GM23338 (cell line): ENCODE measurements around the gene ABL1. TPM values are rescaled to one million over a fixed set of nuclear protein-coding genes. Genes with fewer than 3 reads are reported as not detected.

Experiments used
- ATAC-seq: fragments of 200-7000 bp; cut with Tn5 transposase; 3 replicates; pipeline ENCODE4 v1.9.1; 2020
- DNase-seq: peaks from one replicate; pipeline ENCODE4 v3.0.0-alpha.2; 2015; ENCODE audit warnings: low spot score
- H2AFZ ChIP-seq: fragments of 200-600 bp; sonication (generic); 2 replicates; pipeline ENCODE4 v1.8.0; 2016; ENCODE audit warnings: antibody characterized with exemption, mild to moderate bottlenecking, moderate library complexity
- H3F3A ChIP-seq: fragments of 200-600 bp; sonication (generic); replicated peaks from 2 replicates; pipeline ENCODE4 v1.8.0; 2017; ENCODE audit warnings: antibody characterized with exemption, mixed run types, low read depth
- H3K27ac ChIP-seq: fragments of 200-600 bp; sonication (generic); 2 replicates; pipeline ENCODE4 v1.6.1; 2016; ENCODE audit warnings: low read depth
- H3K27me3 ChIP-seq: fragments of 200-600 bp; sonication (generic); 2 replicates; pipeline ENCODE4 v1.8.0; 2016; ENCODE audit warnings: mild to moderate bottlenecking, mixed run types, moderate library complexity; ENCODE audit not compliant: insufficient read depth
- H3K36me3 ChIP-seq: fragments of 200-600 bp; sonication (generic); 2 replicates; pipeline ENCODE4 v1.8.0; 2016; ENCODE audit warnings: mild to moderate bottlenecking; ENCODE audit not compliant: insufficient read depth
- H3K4me1 ChIP-seq: fragments of 200-600 bp; sonication (generic); 2 replicates; pipeline ENCODE4 v1.8.0; 2016; ENCODE audit warnings: mild to moderate bottlenecking, moderate library complexity; ENCODE audit not compliant: insufficient read depth
- H3K4me2 ChIP-seq: fragments of 200-600 bp; sonication (generic); 2 replicates; pipeline ENCODE4 v1.7.1; 2017; ENCODE audit warnings: mixed run types
- H3K4me3 ChIP-seq: fragments of 200-600 bp; sonication (generic); 2 replicates; pipeline ENCODE4 v1.6.1; 2016; ENCODE audit warnings: mixed run types
- H3K79me2 ChIP-seq: fragments of 200-600 bp; sonication (generic); replicated peaks from 2 replicates; pipeline ENCODE4 v1.8.0; 2017; ENCODE audit warnings: mild to moderate bottlenecking; ENCODE audit not compliant: insufficient read depth
- H3K9me2 ChIP-seq: fragments of 200-600 bp; sonication (generic); 2 replicates; pipeline ENCODE4 v1.8.0; 2017; ENCODE audit not compliant: insufficient read depth
- H4K20me1 ChIP-seq: fragments of 200-600 bp; sonication (generic); replicated peaks from 2 replicates; pipeline ENCODE4 v1.8.0; 2017; ENCODE audit warnings: mild to moderate bottlenecking; ENCODE audit not compliant: insufficient read depth
- H3K27ac Mint-ChIP-seq: 2 replicates; pipeline ENCODE4 v1.8.0; 2020; ENCODE audit warnings: inconsistent platforms, mild to moderate bottlenecking, moderate library complexity, mixed read lengths
- H3K27me3 Mint-ChIP-seq: 3 replicates; pipeline ENCODE4 v1.8.0; 2022; ENCODE audit warnings: low read depth, mild to moderate bottlenecking, moderate library complexity, mixed read lengths, inconsistent platforms; ENCODE audit not compliant: insufficient read depth, poor library complexity
- H3K36me3 Mint-ChIP-seq: 3 replicates; pipeline ENCODE4 v1.8.0; 2021; ENCODE audit warnings: low read depth, mild to moderate bottlenecking, inconsistent platforms, moderate library complexity, mixed read lengths
- H3K4me1 Mint-ChIP-seq: 3 replicates; pipeline ENCODE4 v1.8.0; 2020; ENCODE audit warnings: mild to moderate bottlenecking, inconsistent platforms, mixed read lengths
- H3K4me3 Mint-ChIP-seq: 3 replicates; pipeline ENCODE4 v1.8.0; 2021; ENCODE audit warnings: moderate library complexity, mild to moderate bottlenecking, inconsistent platforms, mixed read lengths
- H3K9me3 Mint-ChIP-seq: 3 replicates; pipeline ENCODE4 v1.8.0; 2020; ENCODE audit warnings: moderate library complexity, mild to moderate bottlenecking, inconsistent platforms, mixed read lengths
- CREB1 ChIP-seq: fragments of 250-450 bp; sonication (Bioruptor Pico); IDR thresholded peaks from 2 replicates; pipeline ENCODE4 v1.5.0; 2020; ENCODE audit warnings: low read depth, mild to moderate bottlenecking, moderate library complexity
- CTCF ChIP-seq, 2 experiments: fragments of 200-600 bp in 1 of 2; sonication (generic) in 1 of 2; conservative IDR thresholded peaks; 2 replicates each; pipeline versions ENCODE4 v1.5.1 to v1.6.1; 2016 to 2017; ENCODE audit warnings: antibody characterized with exemption in 2 of 2, low read depth in 2 of 2, mild to moderate bottlenecking in 2 of 2, moderate library complexity in 1 of 2
- EZH2 ChIP-seq: fragments of 200-600 bp; sonication (generic); IDR thresholded peaks from one replicate; pipeline ENCODE4 v1.8.0; 2017; ENCODE audit warnings: antibody characterized with exemption, mild to moderate bottlenecking, low read depth; ENCODE audit not compliant: unreplicated experiment
- EZH2phosphoT487 ChIP-seq: fragments of 200-600 bp; sonication (generic); IDR thresholded peaks from one replicate; pipeline ENCODE4 v1.8.1; 2018; ENCODE audit warnings: antibody characterized with exemption; ENCODE audit not compliant: unreplicated experiment
- JUNB ChIP-seq: IDR thresholded peaks from one replicate; pipeline ENCODE4 v1.6.1; 2016; ENCODE audit warnings: antibody characterized with exemption; ENCODE audit not compliant: unreplicated experiment
- NANOG ChIP-seq: IDR thresholded peaks from 2 replicates; pipeline ENCODE4 v1.6.1; 2016; ENCODE audit warnings: antibody characterized with exemption, borderline replicate concordance
- POLR2AphosphoS5 ChIP-seq: IDR thresholded peaks from 2 replicates; pipeline ENCODE4 v1.6.1; 2016; ENCODE audit warnings: antibody characterized with exemption, low read depth
- REST ChIP-seq: IDR thresholded peaks from one replicate; pipeline ENCODE4 v1.6.1; 2018; ENCODE audit warnings: antibody characterized with exemption; ENCODE audit not compliant: unreplicated experiment
- STAT1 ChIP-seq: IDR thresholded peaks from one replicate; pipeline ENCODE4 v1.6.1; 2016; ENCODE audit warnings: antibody characterized with exemption; ENCODE audit not compliant: unreplicated experiment
- ZNF114 ChIP-seq: fragments of 250-450 bp; sonication (Bioruptor Pico); IDR thresholded peaks from 2 replicates; pipeline ENCODE4 v1.5.0; 2020; ENCODE audit warnings: mild to moderate bottlenecking, moderate library complexity
- ZNF331 ChIP-seq: fragments of 250-450 bp; sonication (Bioruptor Pico); IDR thresholded peaks from 2 replicates; pipeline ENCODE4 v1.5.0; 2020; ENCODE audit warnings: low read depth, mild to moderate bottlenecking, moderate library complexity
- ZNF462 ChIP-seq: fragments of 250-450 bp; sonication (Bioruptor Pico); IDR thresholded peaks from 2 replicates; pipeline ENCODE4 v1.5.0; 2020; ENCODE audit warnings: mild to moderate bottlenecking, moderate library complexity
- polyA plus RNA-seq: library from polyadenylated mRNA; unstranded; fragments of >200 nt; fragmentation: Nextera tagmentation; extraction: Ambion mirVana; gene quantifications from 2 replicates; pipeline ENCODE4 v1.2.1, GENCODE V29; 2016
- total RNA-seq: library from RNA; depleted of rRNA; stranded (reverse); fragments of >200 nt; shearing (Covaris generic); gene quantifications from 2 replicates; pipeline ENCODE4 v1.2.3, GENCODE V29; 2014
- TF ChIP-seq, protein P1 (sequence below): IDR thresholded peaks from 2 replicates; pipeline ENCODE4 v1.6.1; 2016; ENCODE audit warnings: antibody characterized with exemption

ABL1 gene
- total and polyA plus RNA-seq, 2 experiments from 2014 or later: 20.7 to 85.1 TPM

DNA sequence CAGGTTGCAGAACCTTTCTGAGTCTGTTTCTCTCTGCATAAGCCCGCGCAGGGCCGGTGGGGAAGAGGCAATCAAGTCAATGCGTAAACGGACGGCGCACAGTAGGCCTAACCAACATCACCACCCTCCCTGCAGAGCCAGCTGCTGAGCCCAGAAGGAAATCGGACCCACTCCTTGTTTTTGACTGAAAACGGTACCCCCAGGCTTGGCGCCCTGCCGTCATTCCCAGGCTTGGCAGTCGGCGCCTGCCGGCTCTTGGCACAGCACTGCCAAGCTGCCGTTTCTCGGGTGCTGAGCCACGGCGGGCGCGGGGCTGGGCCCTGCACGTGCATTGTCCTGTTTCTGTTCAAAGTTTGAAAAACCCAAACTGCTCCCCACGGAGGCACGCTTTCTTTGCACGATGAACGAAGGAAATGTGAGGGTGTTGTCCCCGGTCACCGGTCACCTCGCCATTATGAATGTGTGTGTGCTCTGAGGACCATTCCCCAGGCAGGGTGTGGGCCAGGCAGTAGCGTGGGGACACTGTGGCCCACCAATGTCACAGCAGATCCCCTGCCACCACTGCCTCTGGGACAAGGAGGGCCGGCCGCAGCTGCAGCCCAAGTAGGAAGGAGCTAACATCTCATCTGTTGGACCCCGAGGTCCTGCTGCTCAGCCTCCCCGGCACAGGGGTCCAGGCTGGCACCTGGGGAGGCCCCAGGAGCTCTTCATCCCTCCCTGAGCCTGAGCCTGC, 83.9 kb downstream of the ABL1 start:
- DNase-seq (no peak), ATAC-seq (no peak)
- no peak overlapping the region for H3K4me3 Mint-ChIP-seq
- no peaks in the 10 kb centered on the region for H3K9me2 ChIP-seq
- no peaks in the 10 kb centered on the region for H3K4me1 ChIP-seq
- H3K27me3 ChIP-seq: no peaks in the 10 kb centered on the region
- H3K79me2 ChIP-seq: no peaks in the 10 kb centered on the region
- H2AFZ ChIP-seq: no peak overlapping the region
- H3K36me3 ChIP-seq: no peaks in the 10 kb centered on the region
- TF ChIP-seq REST (no peak), POLR2AphosphoS5 (no peak), ZNF462 (no peak), ZNF114 (CRISPR knock-in tag) (no peak), EZH2 (no peak), JUNB (no peak), CREB1 (CRISPR knock-in tag) (no peak), CTCF (conservative IDR thresholded peaks at IDR 0.05; ENCODE audit: low read depth in 2 of 2) (no peak), STAT1 (no peak), EZH2phosphoT487 (no peak), ZNF331 (CRISPR knock-in tag) (no peak), NANOG (no peak)
- TF ChIP-seq, protein P1, sequence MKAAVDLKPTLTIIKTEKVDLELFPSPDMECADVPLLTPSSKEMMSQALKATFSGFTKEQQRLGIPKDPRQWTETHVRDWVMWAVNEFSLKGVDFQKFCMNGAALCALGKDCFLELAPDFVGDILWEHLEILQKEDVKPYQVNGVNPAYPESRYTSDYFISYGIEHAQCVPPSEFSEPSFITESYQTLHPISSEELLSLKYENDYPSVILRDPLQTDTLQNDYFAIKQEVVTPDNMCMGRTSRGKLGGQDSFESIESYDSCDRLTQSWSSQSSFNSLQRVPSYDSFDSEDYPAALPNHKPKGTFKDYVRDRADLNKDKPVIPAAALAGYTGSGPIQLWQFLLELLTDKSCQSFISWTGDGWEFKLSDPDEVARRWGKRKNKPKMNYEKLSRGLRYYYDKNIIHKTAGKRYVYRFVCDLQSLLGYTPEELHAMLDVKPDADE: no peak
- peaks cover 11% of the 10 kb centered on the region for H3K27me3 Mint-ChIP-seq
- H3F3A ChIP-seq: no peaks in the 10 kb centered on the region
- H3K27ac Mint-ChIP-seq: no peak overlapping the region
- no peak overlapping the region for H3K4me3 ChIP-seq
- H3K4me2 ChIP-seq: no peak overlapping the region
- H3K27ac ChIP-seq: no peak overlapping the region
- H3K36me3 Mint-ChIP-seq: no peaks in the 10 kb centered on the region
- H3K4me1 Mint-ChIP-seq: peaks cover 14% of the 10 kb centered on the region
- H3K9me3 Mint-ChIP-seq: no peaks in the 10 kb centered on the region
- H4K20me1 ChIP-seq: no peaks in the 10 kb centered on the region
